ENCODE results near the gene BMI1.

Gene BMI1

DNA sequence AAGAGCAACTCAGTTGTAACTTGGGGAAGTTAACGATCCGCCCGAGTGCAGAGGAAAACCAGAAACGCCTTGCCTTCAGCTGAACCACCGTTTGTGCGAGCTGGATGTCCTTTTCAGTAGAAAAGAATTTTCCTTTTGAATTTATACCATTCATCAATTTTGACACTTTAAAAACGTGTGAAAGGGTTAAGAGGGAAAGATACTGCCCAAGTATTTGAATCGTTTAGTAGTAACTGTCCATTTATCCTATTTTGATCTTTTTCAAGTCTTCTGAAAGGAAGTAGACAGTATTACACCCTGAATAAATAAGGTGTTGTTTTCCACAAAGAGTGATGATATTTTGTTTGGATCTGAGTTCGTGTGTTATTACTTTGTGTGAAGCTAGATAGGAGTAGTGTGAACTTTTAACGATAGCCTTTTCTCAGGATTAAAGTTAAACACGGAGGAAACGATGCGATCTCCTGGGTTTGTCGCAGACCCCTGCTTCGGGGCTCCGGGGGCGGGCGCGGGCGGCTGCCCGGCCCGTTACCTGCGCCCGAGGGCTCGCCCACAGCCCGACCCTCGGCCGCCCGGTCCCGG is 830 bp upstream of the BMI1 start:
- DNase-seq (ENCODE audit: low spot score) = no peak

DNA sequence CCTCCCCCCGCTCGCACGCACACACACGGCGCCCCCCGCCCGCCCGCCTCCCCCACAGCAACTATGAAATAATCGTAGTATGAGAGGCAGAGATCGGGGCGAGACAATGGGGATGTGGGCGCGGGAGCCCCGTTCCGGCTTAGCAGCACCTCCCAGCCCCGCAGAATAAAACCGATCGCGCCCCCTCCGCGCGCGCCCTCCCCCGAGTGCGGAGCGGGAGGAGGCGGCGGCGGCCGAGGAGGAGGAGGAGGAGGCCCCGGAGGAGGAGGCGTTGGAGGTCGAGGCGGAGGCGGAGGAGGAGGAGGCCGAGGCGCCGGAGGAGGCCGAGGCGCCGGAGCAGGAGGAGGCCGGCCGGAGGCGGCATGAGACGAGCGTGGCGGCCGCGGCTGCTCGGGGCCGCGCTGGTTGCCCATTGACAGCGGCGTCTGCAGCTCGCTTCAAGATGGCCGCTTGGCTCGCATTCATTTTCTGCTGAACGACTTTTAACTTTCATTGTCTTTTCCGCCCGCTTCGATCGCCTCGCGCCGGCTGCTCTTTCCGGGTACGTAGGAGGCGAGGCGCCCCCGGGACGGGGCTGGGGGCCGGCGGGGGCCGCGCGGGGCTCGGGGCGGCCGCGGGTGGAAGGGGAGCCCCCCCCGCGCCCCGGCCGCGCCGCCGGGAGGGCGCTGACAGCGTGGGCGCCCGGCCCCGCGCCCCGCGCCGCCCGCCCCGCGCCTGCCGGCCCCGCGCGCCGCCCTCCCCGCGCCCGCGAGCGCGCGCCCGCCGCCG is 441 bp downstream of the BMI1 start:
- peak; percentile 71 for DNase-seq (ENCODE audit: low spot score)

DNA sequence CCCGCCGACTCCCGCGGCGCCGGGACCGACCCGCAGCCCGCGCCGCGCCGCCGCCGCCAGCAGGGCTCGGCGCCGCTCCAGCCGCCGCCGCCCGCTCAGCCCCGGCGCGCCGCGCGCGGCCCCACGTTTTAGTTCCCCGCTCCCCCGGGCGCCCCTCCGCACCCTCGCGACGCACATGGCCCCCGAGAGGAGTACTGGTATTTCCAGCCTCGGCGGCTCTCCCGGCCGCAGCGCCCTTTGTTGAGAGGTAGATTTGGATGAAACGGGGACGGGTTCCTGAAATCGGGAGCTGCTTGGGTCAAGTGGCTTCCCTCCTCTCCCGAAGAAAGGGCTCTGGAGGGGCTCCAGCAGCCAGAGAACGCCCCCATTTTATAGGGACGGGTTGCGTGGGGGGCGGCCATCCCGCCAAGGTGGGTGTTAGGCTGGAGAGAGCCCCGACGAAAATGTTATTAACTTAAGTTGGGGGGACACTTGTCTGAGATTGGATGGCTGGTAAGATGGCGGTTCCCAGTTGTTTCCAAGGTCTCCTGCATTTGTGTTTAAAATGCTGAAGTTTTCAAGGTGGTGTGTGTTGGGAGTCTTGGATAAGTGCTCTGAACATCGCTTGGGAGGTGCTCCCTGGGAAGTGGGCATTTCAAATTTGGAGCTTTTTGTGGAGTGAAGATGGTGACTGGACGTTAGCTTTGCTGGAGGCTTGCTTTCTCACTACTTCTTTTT is 1.2 kb downstream of the BMI1 start:
- DNase-seq (ENCODE audit: low spot score) = peak; percentile 41

DNA sequence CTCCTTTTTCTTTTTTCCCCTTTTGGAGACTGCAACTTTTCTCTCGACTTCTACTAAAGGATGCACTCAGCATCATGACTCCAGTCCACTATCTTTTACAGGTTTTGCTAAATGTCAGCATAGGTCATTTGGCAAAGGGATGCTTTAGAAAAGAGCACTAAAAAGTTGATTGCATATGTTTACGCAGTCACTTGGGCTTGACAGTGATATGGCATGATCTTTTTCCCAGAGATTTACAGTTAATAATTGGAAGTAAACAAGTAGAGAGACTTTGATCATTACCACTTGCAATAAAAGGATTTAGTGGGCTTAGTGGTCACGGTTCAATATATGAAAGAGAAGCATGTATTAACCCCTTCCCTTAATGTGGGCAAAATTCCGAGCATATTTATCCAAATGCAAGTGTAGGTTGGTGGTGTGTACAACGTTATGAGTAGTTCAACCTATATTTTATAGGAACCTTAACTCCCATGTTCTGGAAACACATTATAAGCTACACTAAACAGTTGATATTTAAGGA is 1.8 kb downstream of the BMI1 start:
- DNase-seq (ENCODE audit: low spot score) = no peak

DNA sequence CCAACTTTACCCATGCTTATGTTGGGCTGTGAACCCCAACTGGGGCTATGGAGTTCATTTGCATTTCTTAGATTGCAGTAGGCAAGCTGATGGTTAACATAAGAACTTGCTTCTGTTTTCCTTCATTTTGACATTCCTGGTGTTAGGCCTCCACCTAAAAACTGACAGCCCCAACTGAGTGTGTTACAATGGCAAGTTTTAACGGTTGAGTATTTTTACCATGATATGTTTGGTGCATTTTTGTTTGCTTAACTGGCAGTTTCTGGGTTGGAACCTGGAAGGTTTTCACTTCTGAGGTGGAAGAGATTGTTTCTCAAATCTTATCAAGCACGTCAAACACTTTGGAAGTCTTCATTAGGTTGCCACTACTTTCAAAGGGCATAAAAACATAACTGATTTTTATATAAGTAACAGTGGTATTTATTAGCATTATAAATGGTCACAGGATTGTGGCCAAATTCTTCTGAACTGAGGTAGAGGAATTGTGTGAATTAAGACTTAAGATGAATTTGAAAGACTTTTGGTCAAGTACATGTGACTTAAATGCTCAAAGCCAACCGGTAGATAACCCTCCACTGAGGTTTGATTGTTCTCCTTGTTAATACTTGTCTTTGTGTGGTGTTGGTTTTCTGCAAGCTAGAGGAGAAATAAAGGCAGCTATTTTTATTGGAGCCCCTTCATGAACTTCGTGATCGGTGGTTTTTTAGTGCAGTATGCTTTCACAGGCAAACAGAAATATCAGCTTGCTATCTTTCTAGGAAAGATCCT is 2.8 kb downstream of the BMI1 start:
- no peak for DNase-seq (ENCODE audit: low spot score)

DNA sequence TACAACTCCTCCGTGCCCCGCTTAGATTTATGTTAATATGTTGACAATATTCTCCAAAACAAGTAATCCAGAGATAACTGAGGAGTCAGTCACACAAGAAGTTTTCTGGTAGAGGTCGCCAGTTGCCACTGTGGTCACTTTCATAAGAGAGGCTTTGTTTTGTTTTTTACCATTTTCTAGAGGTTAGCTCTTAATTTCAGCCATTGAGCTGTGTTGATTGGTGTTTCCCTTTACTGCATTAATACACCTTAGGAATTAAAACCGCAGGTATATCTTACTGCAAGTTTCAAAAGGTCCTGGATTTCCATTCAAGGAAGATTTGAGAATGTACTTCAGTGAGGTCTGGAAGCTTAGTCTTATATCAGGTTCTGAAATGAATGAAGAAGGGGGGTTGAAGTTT is 3.5 kb downstream of the BMI1 start:
- DNase-seq (ENCODE audit: low spot score) = no peak

DNA sequence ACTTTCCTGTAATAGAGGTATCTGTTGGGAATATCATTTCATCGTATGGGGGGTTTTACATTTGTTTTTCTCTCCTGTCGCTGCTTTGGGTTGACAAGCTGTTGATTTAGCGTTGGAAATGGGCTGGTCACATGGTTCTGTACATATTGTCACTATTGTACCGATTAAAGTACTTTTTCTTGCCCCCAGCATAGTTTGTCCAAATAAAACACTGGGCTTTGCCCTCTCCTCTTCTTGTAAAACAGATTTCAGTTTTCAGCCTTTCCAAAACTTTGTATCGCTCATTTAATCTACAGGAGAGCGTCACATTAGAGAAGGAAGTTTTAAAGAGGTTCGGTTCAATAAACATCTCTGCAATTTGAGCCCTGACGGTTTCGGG is 4.0 kb downstream of the BMI1 start:
- no peak for DNase-seq (ENCODE audit: low spot score)

DNA sequence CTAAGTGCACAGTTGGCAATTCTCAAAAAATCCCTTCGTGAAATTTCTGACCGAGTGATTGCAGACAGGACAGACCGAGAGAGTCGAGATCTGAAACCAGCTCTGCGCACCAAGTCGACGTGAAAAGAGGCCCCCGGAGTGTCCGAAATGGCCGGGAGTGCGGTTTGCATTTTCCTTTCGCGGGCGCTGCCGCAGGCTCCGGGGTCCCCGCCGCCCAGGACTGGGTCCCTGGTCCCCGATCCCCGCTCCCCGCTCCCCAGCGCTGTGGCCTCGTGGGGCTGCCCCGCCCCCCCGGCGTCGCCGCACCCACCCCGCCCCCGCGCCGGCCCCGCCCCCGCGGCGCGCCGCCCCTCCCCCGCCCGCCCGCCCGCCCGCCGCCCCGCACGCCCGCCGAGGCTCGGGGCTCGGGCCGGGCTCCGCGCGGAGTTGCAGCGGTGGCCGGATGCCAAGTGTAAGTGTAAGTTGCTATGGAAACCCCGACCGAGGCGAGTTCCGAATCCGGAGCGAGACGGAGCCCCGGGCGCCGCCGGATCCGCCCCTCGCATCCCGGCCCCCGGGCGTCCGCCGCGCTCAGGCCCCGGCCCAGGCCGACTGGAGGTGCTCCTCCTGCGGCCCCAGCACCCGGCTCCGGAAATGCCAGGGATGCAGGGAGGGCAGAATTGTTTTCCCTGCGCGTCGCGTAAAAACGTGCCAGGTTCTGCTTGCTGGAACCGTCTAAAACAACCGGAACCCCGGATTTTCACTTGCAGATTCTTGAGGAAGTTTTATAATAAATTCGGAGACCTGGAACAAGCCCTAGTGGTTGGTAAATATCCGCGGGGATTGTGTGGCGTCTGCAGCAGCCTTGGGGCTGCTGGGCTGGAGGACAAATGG is 4.6 kb downstream of the BMI1 start:
- peak; percentile 87 for DNase-seq (ENCODE audit: low spot score)

DNA sequence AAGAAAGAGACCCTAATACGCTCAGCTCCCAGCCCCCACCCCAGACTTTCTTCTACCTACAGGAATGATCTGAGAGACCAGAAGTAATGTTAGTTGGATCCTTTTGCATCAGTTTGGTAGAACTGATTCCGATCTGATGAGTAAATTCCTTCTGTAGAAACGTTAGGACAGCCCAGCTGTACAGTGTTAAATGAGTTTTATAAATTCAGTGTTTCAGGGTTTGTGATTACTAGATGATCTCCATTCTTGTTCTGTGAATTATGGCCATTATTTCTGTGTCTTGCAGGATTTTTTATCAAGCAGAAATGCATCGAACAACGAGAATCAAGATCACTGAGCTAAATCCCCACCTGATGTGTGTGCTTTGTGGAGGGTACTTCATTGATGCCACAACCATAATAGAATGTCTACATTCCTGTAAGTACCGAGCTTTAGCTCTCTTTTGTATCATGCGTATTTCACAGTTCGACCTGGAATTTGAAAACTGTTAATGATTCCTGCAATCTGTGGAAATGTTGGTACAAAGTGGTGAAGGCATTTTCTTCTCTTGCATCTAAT is 5.3 kb downstream of the BMI1 start:
- DNase-seq (ENCODE audit: low spot score) = no peak

DNA sequence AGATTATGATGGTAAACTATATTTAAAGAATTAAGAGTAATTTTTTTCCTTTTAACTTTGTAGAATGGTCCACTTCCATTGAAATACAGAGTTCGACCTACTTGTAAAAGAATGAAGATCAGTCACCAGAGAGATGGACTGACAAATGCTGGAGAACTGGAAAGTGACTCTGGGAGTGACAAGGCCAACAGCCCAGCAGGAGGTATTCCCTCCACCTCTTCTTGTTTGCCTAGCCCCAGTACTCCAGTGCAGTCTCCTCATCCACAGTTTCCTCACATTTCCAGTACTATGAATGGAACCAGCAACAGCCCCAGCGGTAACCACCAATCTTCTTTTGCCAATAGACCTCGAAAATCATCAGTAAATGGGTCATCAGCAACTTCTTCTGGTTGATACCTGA is 8.3 kb downstream of the BMI1 start:
- DNase-seq (ENCODE audit: low spot score) = no peak

DNA sequence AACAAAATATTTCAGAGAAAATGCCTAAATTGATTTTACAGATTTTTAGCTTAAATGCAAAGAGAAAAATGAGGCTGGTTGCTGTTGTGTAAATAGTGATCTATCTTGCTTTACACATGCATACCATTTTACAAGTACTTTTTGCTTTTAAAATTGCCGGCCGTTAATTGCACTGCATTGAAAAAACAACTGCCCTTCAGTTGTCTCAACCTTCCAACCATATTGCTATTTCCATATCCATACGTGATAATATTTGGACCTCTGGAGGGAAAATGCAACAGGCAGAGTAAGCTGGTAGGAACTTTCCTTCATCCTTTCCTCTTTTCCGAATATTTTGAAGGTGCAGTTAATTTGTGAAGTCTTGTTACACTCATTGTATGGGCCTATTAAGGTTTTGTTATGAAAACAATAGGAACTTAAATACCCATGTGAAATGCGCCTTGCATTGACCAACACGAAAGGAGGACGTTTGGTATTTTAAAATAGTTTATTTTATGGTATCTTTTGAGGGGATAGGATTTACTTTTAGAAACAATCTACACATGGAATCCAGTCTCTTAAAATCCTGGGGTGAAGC is 11.3 kb downstream of the BMI1 start:
- DNase-seq (ENCODE audit: low spot score) = no peak

DNA sequence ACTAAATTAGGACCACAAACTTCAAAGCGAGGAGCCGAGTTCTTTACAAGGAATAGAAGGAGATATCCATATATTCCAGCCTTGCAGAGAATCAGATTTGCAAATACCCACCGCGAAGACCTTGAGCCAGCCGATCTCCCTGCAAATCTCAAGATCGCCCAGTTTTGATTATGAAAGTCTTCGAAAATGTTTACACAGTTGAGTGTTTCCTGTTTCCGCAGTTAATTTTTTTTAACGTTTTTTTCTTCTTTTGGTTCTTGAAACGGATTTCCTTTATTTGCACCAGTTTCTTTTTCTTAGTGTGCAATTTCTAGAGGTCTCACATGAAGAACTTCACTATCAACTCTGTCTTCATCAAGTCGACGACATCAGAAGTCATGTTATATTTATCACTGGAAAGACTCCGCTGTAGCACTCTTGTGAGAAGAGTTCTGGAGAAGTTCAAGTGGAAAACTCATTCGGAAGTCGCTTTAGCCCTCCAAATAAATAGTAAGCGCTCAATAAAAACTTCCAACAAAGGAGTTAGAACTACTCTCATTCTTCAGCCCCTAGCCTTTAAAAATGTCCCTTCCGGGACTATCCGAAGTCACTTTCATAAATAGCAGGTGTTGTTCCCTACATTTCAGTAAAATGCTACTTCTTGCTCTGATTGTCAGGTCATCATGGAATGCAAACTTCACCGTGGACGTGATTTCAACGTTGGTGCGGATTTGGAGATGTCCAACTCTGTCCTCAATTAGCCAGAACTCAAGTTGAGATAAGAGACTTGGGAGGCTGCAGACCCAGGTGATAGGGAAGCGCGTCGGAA is 12.5 kb downstream of the BMI1 start:
- DNase-seq (ENCODE audit: low spot score) = no peak

DNA sequence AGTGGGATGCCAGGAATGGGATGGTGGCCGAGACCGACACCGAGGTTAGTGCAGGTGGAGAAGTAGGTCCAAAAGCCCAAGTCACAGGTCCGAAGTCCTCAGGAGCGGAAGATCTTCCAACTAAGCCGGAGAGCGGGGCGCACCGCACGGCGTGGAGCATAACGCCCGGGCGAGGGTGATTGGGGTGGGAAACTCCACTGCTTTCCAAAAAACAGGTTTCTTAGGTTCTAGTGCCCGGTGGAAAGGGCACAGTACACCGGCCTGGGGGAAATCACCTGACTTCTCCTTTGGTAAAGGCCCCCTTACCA is 13.0 kb downstream of the BMI1 start:
- no peak for DNase-seq (ENCODE audit: low spot score)

DNA sequence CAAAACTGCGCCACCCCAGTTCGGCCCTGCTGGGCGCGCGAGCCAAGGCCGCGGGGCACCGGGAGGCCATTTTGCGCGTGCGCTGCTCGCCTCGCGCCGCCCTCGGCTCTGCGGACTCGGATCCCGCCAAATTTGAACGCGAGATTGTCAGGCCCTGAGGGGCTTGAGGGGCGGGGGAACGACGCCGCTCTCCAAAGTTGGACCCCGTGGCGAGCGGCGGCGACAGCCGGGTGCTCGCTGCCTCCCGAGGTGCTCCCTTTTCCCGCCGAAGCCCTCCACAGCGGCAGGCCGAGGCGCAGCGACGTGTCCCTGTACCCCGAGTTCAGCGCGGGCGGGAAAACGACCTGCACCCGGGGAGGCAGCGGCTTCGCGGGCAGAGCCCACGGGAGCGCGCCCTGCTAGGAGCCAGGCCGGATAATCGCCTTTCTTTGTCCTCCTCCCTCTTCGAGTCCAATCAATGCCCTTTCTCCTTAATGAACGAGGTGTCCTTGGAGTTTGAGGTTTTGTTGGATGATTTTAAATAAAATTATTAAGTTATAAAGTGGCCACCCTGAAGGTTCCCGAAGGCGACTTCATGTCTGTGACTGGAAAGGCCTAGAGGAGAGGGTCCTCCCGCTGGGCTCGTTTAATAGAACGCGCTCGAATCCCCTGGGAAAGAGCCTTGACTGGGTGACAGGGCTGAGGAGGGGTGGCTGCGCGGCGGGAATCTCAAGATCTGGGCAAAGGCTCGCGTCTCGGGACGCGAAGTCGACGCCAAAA is 13.7 kb downstream of the BMI1 start:
- DNase-seq (ENCODE audit: low spot score) = no peak

DNA sequence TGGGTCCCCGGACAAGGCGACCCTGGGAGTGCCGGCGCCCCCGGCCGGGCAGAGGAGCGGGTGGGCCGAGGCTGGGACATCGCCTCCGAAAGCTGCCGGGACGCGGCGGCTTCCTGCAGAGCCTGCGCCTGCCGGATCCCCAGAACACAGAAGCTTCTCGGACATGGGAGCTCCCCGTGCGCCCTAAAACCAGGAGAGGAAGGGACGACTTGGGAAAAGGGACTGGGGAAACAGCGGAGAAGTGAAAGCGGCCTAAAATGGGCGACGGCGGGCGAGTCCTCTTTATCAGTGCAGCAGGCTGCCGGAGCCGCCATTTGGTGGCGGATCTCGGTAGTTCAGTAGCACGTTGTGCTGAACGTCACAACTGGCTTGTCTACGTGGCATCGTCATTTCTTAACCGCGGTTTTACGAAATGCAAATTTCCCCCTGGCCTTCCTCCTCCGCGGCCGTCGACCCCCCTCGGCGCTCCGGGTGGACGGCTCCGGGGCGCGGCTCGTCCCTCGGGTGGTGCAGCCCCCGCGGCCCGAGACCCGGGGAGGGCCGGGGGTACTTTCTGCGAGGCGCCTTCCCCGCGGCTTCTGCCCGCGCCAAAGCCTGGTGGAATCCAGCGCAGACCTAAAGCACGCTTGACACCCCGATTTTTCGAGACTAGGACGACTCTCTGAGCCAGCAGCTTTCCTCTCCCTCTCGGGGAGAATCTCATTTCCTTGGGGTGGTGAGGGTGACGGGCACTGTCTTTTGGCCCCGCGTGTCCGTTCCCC is 14.5 kb downstream of the BMI1 start:
- peak; percentile 86 for DNase-seq (ENCODE audit: low spot score)

DNA sequence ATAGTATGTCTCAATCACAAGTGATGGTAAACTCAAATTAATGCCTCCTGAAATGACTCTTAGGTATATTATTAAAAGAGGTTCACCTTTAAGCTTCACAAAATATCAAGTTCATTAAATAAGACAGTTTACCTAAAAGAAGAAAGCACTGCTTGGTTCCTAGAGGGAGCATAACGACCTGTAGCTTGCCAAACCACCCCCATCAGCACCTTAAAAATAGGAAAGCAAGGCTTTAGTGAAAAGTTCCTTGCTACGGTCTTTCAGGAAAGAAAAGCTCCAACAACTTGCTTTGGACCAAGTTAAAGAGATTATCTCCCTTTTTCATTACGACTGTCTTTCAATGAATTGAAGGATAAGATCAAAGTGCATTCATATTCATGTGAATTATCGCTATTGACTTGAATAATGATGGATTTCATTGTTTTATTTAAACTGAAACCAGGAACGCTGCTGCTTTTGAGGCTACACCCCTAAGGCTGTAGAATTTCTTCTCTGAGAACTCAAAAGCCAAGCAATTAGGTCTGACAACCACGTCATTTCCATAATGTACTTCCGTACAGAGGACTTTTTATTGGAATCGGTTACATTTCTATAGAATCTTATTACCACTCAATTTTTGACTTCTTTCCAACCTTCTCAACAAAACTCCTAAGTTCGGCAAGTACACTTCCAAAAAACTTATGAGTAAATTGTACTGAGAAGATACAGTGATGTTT is 17.4 kb downstream of the BMI1 start:
- DNase-seq (ENCODE audit: low spot score) = no peak

DNA sequence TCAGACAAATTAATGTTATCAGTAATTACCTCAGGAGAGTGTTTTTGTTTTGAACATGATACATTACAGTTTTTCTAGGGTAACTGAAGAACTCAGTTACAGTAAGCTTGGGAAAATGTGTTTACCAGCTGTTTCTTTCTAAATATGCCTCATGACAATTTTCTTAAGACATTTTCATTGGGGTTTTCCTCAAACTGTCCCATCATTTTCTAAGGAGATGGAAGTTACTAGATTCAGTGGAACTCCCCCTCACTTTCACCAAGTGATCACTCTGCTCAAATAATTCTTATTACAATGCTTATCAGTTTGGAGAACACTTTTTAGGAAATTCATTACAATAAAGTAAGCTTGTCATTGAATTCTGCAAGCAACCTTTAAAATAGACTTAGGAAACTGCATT is 18.0 kb downstream of the BMI1 start:
- no peak for DNase-seq (ENCODE audit: low spot score)

DNA sequence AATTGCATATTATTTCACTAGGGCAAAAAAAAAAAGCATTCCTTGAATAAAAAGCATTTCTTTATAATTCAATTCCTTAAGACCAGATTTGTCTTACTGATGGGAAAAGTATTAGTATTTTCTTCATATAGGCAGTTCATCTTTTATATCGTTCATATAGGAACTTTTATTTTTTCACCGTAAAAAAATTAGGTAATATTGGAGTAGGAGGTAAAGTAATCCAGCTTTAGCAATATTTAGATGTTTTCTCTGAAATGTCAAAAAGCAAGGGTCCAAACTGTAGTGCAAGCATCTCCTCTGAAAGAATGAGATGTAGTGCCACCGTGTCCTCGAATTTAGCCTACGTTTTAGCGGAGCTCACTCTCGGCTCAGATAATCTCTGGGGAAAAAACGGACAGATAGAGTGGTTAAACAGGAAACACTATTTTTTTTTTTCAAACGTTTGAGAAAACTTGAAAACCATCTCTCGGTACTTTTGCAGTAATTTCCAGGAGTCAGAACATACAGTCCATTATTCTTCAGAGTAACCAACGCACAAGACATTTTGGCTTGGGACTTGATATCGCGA is 18.9 kb downstream of the BMI1 start:
- no peak for DNase-seq (ENCODE audit: low spot score)

All from hepatic stellate cell (primary cell).